ENCODE results near the gene HTR4. TPM values are rescaled to one million over a fixed set of nuclear protein-coding genes. Genes with fewer than 3 reads are reported as not detected.

HTR4 gene
- total RNA-seq, 4 donors from 2014 or later, result 17.6 to 21.3 (median 19.9) TPM

- WGBS, 2 donors (ENCODE audit: low coverage in 1 of 2), result 97 to 100% methylated on average over 1 of the region's 1 CpG
- in situ Hi-C loops (cut with MboI; ENCODE audit: low pct_ligation_motif_present in 1 of 4, low pct_unique_long_range_greater_than_20kb in 1 of 4, low sequenced_read_pairs in 3 of 4) (no loop called here), intact Hi-C loops (cut with DNase I; ENCODE audit: low total_unique reads) (no loop called here)
- Histone ChIP-seq H3K4me3 (no peak overlapping the region), H3K4me1 (peaks cover 0 to 7% (median 0%) of the 10 kb centered on the region in 4 donors), H3K27me3 (no peaks in the 10 kb centered on the region), H3K9me3 (peaks cover 12% of the 10 kb centered on the region in 2 donors), H3K27ac (no peak overlapping the region), H3K36me3 (no peaks in the 10 kb centered on the region)
- TF ChIP-seq POLR2AphosphoS5 (IDR thresholded peaks at IDR 0.05) (no peak), POLR2A (IDR thresholded peaks at IDR 0.05) (no peak), CTCF (IDR thresholded peaks at IDR 0.05) (no peak), EP300 (IDR thresholded peaks at IDR 0.05; ENCODE audit: low read depth) (no peak)
- DNase-seq, result no peak
Measured at GRCh38 chr5:148599187-148599586, 55.1 kb downstream of the HTR4 start.

DNA sequence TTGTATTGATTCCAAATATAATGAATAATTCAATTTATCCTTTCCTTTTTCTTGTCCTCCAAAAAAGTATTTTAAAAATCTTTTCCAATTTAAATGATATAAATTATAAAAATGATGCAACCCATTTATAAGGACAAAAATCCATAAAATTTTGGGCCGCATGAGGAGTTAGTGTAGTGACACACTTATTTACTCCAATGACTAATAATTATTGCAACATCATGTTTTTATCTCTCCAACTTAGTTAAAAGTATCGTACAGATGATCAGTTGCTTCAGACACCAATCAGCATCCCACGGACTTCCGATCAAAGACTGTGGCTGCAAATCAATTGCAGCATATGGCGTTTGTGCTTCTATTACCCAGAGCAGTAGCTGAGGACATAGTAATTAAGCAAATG lies 58.6 kb downstream of the HTR4 start:
- peaks cover 0 to 10% (median 0%) of the 10 kb centered on the region in 4 donors for H3K4me1 ChIP-seq

GRCh38 chr5:148586796-148587195 lies 67.5 kb downstream of the HTR4 start:
- TF ChIP-seq CTCF (IDR thresholded peaks at IDR 0.05) (no peak), EP300 (IDR thresholded peaks at IDR 0.05; ENCODE audit: low read depth) (no peak), POLR2AphosphoS5 (IDR thresholded peaks at IDR 0.05) (no peak), POLR2A (IDR thresholded peaks at IDR 0.05) (no peak)
- H3K4me1 ChIP-seq, result no peaks in the 10 kb centered on the region
- intact Hi-C loops (cut with DNase I; ENCODE audit: low total_unique reads), result no loop called here
- 40 to 70% methylated on average over 1 to 2 of the region's 2 CpGs for WGBS, 2 donors (ENCODE audit: low coverage in 1 of 2)
- H3K9me3 ChIP-seq, result no peaks in the 10 kb centered on the region
- no peaks in the 10 kb centered on the region for H3K36me3 ChIP-seq
- no peak overlapping the region for H3K27ac ChIP-seq
- no peak overlapping the region for H3K4me3 ChIP-seq
- in situ Hi-C loops (cut with MboI; ENCODE audit: low pct_ligation_motif_present in 1 of 4, low pct_unique_long_range_greater_than_20kb in 1 of 4, low sequenced_read_pairs in 3 of 4), result no loop called here
- H3K27me3 ChIP-seq, result no peaks in the 10 kb centered on the region
- no peak for DNase-seq

More for the DNA sequence above, 58.6 kb downstream of the HTR4 start:
- DNase-seq, result no peak
- no peak overlapping the region for H3K27ac ChIP-seq
- intact Hi-C loops (cut with DNase I; ENCODE audit: low total_unique reads), result no loop called here
- in situ Hi-C loops (cut with MboI; ENCODE audit: low pct_ligation_motif_present in 1 of 4, low pct_unique_long_range_greater_than_20kb in 1 of 4, low sequenced_read_pairs in 3 of 4), result no loop called here
- peaks cover 12% of the 10 kb centered on the region in 2 donors for H3K9me3 ChIP-seq
- TF ChIP-seq POLR2A (IDR thresholded peaks at IDR 0.05) (no peak), POLR2AphosphoS5 (IDR thresholded peaks at IDR 0.05) (no peak), EP300 (IDR thresholded peaks at IDR 0.05; ENCODE audit: low read depth) (no peak), CTCF (IDR thresholded peaks at IDR 0.05) (no peak)
- H3K27me3 ChIP-seq, result no peaks in the 10 kb centered on the region
- no peaks in the 10 kb centered on the region for H3K36me3 ChIP-seq
- 85 to 92% methylated on average over 5 of the region's 5 CpGs for WGBS, 2 donors (ENCODE audit: low coverage in 1 of 2)
- no peak overlapping the region for H3K4me3 ChIP-seq

GRCh38 chr5:148585988-148586387 lies 68.3 kb downstream of the HTR4 start:
- H3K9me3 ChIP-seq, result no peaks in the 10 kb centered on the region
- in situ Hi-C loops (cut with MboI; ENCODE audit: low pct_ligation_motif_present in 1 of 4, low pct_unique_long_range_greater_than_20kb in 1 of 4, low sequenced_read_pairs in 3 of 4) (no loop called here), intact Hi-C loops (cut with DNase I; ENCODE audit: low total_unique reads) (no loop called here)
- no peak overlapping the region for H3K4me3 ChIP-seq
- H3K27me3 ChIP-seq, result no peaks in the 10 kb centered on the region
- DNase-seq, result no peak
- H3K27ac ChIP-seq, result no peak overlapping the region
- no peaks in the 10 kb centered on the region for H3K36me3 ChIP-seq
- TF ChIP-seq EP300 (IDR thresholded peaks at IDR 0.05; ENCODE audit: low read depth), result no peak
- no peak for TF ChIP-seq POLR2AphosphoS5 (IDR thresholded peaks at IDR 0.05)
- no peak for TF ChIP-seq CTCF (IDR thresholded peaks at IDR 0.05)
- TF ChIP-seq POLR2A (IDR thresholded peaks at IDR 0.05), result no peak
- no peaks in the 10 kb centered on the region for H3K4me1 ChIP-seq
